GM18858 (cell line): ENCODE measurements around the gene YTHDC1.
"Not testable (repeated sequence)": the region's sequence is repeated elsewhere in the genome, so short reads cannot be mapped to it uniquely, and the experiment has no call there.

Experiments
- ATAC-seq: cut with Tn5 transposase; IDR thresholded peaks from one replicate; pipeline ENCODE4 v1.9.1; 2021; ENCODE audit not compliant: unreplicated experiment

The YTHDC1 gene

DNA sequence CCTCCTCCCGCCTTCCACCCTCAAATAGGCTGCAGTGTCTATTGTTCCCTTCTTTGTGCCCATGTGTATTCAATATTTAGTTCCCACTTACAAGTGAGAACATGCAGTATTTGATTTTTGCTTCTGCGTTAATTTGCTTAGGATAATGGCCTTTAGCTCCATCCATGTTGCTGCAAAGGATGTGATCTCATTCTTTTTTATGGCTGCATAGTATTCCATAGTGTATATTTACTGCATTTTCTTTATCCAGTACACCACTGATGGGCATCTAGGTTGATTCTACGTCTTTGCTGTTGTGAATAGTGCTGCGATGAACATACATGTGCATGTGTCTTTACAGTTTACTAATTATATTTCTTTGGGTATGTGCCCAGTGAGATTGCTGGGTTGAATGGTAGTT is 52.8 kb downstream of the YTHDC1 start:
- ATAC-seq, result no peak

DNA sequence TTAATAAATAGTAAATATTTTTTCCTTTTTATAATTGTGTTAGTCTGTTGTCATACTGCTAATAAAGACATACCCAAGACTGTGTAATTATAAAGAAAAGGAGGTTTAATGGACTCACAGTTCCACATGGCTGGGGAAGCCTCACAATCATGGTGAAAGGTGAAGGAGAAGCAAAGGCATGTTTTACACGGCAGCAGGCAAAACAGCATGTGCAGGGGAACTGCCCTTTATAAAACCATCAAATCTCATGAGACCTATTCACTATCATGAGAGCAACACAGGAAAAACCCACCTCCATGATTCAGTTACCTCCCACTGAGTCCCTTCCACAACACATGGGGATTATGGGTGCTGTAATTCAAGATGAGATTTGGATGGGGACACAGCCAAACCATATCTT is 58.6 kb downstream of the YTHDC1 start:
- ATAC-seq, result no peak

DNA sequence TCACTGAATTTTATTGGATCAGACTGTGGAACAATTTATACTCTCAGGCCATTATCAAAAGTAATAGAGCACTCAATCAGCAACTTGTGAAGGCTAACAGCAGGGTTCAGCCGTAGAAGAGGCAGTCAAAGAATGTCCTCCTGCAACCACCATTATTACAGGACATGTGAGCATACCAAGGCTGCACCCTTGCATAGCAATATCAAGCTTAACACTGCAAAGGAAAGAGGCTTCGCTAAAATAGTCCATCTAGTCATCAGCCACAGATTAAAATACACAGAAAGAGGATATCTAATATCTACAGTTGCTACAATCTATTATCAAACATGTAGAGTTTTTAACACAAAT is 61.5 kb downstream of the YTHDC1 start:
- no peak for ATAC-seq

DNA sequence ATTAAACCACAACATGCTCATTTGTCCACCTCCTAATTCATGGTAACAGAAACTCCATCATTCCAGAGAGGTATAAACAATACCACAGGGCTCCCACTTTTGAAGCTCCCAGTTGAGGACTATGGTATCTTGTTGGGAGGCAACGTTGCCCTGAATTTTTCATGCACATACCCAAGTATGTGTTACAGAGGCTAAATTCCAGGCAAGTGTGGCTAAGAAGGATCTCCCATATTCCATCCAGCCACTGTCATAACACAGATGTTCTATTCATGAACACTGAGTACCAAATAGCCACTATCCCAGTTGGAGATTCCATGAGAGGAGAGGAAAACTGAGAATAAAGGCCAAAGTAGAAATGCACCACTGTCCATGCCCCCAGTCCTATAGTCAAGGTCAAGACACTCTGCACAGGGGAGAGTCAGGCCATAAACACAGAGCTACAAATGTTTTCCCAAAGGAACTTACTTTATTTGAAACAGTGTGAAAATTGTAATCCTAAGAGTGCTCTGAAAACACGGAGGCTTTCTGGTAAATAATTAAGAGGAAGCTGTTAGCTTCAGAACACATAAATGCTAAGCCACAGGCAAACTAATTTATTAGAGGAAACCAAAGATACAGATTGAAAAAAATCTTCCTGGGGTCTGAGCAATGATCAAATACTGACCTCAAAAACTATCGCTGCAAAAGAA is 62.0 kb downstream of the YTHDC1 start:
- no peak for ATAC-seq

DNA sequence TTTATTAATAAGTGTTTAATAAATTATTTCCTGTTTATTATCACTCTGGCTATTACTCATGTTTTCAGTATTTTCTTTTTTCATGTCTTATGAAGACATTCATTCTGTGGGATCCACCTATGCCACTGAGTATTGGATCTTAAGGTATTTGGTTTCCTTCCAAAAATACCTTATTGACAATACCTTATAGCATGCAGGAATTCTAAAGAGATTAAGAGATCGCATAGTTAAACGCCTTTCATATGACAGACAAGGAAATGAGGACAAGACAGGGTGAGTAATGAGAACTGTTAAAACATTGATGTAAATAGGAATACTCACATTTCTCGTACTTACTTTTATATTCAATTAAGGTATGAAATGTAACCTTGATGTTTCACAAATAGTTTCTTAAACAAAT is 66.2 kb downstream of the YTHDC1 start:
- ATAC-seq, result no peak

DNA sequence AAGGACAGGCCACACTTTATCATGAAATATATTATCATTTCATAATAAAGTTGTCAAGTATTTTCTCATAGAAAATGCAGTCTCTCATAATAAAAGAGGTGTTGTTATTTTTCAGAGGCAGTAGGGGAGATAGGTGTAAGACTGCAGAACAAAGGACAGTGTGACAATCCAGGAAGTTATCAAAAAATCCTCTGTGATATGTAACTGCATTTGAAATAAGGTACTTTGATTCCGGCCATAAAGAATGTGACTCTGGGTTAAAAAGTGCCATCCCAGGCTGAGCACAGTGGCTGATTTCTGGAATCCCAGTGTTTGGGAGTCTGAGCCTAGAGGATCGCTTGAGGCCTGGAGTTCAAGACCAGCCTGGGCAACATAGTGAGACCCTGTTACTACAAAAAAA is 66.8 kb downstream of the YTHDC1 start:
- ATAC-seq, result no peak

DNA sequence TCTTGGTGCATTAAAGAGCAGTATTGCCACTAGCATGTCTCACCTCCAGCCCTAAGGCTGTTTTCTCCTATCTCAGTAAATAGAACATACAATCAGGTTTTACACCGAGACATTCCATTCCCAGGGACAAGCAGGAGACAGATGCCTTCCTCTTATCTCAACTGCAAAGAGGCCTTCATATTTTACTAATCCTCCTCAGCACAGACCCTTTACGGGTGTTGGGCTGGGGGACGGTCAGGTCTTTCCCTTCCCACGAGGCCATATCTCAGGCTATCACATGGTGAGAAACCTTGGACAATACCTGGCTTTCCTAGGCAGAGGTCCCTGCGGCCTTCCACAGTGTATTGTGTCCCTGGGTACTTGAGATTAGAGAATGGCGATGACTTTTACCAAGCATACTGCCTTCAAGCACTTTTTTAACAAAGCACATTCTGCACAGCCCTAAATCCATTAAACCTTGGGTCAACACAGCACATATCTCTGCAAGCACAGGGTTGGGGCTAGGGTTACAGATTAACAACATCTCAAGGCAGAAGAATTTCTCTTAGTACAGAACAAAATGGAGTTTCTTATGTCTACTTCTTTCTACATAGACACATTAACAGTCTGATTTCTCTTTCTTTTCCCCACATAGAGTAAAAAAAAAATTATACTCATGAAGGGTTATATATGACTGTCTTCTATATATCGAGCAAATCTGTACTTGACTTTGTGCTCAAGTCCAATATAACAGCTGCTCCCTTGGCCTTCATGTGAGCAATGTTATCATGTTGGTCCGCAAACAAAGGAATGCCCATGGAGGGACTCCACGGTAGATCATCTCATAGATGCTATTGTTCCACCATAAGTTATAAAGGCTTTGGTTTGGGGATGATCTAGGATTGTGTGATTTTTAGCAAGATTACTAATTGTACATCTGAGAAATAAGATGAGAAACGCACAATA is 67.8 kb downstream of the YTHDC1 start:
- ATAC-seq, result not testable (repeated sequence)

DNA sequence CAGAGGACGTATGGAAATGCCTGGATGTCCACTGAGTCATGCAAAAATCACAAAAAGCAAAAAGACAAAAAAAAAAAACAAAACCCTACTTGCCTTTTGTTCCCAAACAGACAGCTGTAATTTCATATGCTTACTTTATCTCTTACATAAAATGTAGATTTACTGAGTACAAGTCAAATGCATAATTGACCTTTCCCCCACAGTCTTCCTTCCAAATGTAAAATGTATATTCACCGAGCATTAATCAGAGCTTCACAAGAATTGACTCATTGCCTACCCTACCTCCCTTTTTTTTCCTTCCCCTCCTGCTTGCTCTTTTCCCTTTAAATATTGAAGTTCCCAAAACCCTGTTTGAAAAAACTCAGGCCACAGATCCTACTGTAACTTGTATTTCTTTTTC is 71.9 kb downstream of the YTHDC1 start:
- ATAC-seq, result no peak

DNA sequence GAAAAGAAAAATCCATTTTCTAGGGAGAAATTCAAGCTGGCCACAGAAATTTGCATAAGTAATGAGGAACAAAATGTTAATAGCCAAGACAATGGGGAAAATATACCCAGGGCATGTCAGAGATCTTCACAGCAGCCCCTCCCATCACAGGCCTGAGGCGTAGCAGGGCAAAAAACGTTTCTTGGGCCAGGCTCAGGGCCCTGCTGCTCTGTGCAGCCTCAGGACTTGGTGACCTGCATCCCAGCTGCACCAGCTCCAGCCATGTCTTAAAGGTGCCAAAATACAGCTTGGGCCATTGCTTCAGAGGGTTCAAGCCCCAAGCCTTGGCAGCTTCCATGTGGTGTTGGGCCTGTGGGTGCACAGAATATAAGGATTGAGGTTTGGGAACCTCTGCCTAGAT is 72.3 kb downstream of the YTHDC1 start:
- no peak for ATAC-seq

DNA sequence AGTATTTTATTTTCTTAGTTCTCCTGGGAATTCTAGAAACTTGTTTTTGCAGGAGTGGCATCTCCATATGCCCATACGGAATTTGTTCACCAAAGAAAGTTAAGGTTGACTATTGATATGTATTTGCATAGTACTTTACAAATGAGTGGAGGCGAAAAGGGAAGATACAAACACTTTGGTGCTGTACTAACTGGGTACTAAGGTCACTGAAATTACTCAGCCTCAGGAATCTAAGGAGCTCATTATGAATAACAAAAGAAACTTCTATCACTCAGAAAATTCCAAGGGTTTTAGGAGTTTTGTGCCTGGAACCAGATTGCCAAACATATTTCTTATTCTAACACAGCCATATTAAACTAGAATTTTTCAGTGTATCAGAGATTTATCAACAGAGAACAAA is 77.0 kb downstream of the YTHDC1 start:
- ATAC-seq, result peak; percentile 33

DNA sequence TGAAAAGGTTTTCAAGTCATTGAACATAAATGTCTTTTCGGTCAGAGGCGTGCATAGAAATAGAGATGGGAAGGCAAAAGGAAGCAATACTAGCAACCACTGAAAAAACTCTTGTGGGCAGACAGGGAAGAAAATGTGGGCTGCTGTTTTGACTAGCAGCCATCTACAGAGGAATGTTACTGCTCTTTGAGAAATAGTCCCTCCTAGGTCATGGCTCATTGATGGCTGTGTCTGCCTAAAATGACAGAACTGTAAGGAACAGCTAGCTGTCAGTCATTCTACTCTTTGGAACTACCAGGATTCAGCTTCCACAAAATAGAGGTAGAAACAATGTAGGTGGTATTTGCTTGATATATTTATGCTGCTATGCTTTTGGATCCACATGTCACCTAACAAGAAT is 77.5 kb downstream of the YTHDC1 start:
- ATAC-seq, result peak; percentile 48

DNA sequence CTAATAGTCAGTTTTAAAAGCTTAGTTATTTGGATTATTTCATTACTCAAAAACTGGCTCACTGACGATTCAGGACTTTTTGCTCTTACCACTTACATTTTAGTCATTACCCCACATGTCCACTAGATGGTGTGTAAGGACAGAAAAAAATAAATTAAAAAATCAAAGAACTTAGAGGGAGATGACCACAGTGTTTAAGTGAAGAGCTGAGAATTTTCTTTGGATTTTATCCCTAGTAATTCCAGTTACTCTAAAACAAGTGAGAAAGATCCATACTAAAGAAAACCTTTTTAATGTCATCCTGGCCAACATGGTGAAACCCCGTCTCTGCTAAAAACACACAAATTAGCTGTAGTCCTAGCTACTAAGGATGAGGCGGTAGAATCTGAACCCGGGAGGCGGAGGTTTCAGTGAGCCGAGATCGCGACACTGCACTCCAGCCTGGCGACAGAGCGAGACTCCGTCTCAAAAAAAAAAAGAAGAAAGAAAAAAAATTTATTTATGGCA is 78.0 kb downstream of the YTHDC1 start:
- peak; percentile 73 for ATAC-seq

DNA sequence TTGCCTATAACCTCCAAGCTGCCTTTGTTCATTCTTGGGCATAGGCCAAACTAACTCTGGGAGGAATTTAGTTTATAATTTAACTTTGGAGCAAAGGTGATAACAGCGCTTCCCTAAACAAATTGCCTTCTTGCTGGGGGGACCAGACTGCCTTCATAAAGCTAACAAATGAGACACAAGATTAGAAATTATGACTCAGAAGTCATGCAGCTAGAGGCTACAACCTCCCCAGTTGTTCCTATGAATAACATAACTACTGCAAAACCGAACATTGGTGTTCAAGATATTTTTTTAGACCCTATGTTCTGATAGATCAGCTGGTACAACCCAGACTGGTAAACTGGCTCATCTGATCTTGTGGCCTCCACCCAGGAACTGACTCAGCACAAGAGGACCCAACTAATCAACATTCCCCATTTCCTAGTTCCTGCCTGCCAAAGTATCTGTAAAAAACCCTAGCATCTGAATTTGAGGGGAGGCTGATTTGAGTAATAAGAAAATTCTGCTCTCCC is 82.4 kb downstream of the YTHDC1 start:
- ATAC-seq, result no peak

DNA sequence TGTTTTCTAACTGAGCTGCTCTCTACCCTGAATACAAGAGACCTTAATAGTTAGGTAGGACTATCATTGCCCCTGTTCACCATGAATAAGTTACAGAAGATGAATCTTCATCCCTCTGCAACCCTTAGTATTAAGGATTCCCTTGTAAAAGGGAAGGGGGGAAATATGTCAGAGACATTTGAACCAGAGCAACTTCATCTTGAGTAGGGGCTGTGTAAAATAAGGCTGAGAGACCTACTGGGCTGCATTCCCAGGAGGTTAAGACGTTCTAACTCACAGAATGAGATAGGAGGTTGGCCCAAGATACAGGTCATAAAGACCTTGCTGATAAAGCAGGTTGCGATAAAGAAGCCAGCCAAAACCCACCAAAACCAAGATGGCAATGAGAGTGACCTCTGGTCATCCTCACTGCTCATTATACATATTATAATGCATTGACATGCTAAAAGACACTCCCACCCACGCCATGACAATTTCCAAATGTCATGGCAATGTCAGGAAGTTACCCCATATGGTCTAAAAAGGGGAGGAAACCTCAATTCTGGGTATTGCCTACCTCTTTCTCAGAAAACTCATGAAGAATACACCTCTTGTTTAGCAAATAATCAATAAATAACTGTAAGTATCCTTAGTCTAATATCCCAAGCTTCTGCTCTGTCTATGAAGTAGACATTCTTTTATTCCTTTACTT is 84.9 kb downstream of the YTHDC1 start:
- ATAC-seq, result no peak
